Central memory CD4-positive, alpha-beta T cell (primary cell): Measurements from ENCODE around the gene CPS1.

Source experiments
- DNase-seq: peaks from one replicate; pipeline ENCODE4 v3.0.0; 2022
- total RNA-seq, 3 experiments: gene quantifications; one replicate each; lab custom pipeline; 2026; lab: John Stamatoyannopoulos, UW

CPS1 gene
- 0.39 to 0.60 (median 0.39) reads per million in 3 experiments for total RNA-seq

- DNase-seq = no peak
These were observed at the start of gene CPS1 for GRCh38 chr2:210556329-210556980. Gene CPS1 (plus strand): TSS chr2:210556599. CDS start chr2:210556734, 135 bp downstream.

GRCh38 chr2:210515911-210516310, 40.5 kb upstream of the CPS1 start:
- no peak for DNase-seq

GRCh38 chr2:210517264-210517663, 39.1 kb upstream of the CPS1 start:
- no peak for DNase-seq

- no peak for DNase-seq
These were observed 36.8 kb upstream of the CPS1 start for GRCh38 chr2:210519594-210519993.

- no peak for DNase-seq
These were observed 34.0 kb upstream of the CPS1 start for GRCh38 chr2:210522399-210522798.

- DNase-seq = no peak
These were observed 32.6 kb upstream of the CPS1 start for GRCh38 chr2:210523650-210524289.

DNA sequence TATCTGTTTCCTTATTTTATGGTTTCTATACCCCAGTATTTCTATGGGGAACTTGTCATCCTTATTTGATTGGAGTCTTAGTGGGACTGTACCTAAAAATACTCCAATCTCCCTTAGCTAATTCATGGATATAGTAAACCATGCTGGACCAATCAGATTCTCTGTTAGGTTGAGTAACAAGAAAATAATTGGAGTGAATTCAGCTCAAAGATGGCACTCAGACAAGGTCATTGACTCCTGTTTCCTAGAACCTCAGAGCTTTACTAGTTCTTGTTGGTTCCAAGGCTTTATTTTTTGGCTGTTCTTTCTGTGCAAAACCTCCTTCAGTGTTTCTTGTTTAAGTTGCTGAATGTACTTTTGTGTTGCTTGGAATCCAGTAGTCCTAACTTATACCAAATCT, 31.9 kb upstream of the CPS1 start:
- no peak for DNase-seq

DNA sequence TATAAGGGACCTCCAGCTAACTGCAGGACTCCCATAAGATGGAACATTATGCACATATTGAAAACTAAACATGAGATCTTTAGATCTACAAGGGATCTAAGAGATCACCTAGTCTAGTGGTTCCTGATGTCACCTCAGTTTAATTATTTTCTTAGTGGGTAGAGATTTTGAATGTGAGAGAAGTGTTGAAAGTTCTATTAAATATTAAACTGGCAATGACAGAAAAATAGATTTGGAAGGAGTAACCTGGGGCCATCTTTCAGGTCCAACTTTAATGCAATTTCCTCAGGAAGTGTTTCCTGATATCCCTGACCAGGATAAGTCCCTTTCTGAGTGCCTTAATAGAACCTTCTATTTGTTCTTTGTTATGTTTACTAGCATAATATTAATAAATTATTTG, 29.1 kb upstream of the CPS1 start:
- DNase-seq = no peak

- DNase-seq = no peak
These were observed 27.7 kb upstream of the CPS1 start for GRCh38 chr2:210528716-210529115.

DNA sequence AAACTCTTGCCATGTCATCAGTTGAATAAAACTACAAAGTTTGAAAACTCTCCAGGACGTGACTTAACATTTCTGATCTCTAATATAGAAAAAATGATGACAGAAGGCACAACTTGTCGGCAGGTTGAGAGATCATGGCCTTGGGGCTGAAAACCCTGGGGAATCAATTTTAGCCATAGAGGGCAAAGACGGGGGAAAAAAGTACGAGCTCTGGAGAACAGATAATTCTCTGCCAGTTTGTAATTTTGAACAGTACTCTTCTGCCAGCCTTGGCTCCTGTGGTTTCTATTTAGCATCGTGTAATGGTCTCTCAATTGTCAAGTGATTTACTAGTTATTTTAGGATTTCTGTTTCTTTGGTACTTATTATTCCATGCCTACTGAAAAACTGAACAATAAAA, 25.3 kb upstream of the CPS1 start:
- DNase-seq = no peak

DNA sequence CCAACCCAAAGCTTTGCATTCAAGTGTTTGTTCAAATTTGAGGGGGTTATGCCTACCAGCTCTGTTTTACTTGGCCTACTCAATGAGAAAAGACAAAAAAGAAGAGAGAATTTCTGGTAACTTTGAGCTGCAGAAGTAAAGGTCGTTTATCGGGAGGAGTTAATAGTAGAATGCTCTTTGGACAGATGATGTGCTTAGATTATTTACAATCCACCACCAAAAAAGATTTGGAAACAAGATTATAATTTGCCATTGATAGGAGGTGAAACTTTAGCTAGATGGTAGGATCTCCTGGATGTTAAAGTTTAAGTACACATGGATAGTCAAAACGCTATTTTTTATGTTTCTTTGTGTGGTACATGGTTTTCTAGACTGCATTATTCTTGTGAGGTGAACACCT, 24.9 kb upstream of the CPS1 start:
- no peak for DNase-seq

GRCh38 chr2:210533389-210533788, 23.0 kb upstream of the CPS1 start:
- DNase-seq = no peak

GRCh38 chr2:210534879-210535278, 21.5 kb upstream of the CPS1 start:
- no peak for DNase-seq

- no peak for DNase-seq
These were observed 19.3 kb upstream of the CPS1 start for GRCh38 chr2:210536973-210537650.

GRCh38 chr2:210539035-210539434, 17.4 kb upstream of the CPS1 start:
- DNase-seq = no peak

GRCh38 chr2:210539578-210540416, 16.6 kb upstream of the CPS1 start:
- no peak for DNase-seq

DNA sequence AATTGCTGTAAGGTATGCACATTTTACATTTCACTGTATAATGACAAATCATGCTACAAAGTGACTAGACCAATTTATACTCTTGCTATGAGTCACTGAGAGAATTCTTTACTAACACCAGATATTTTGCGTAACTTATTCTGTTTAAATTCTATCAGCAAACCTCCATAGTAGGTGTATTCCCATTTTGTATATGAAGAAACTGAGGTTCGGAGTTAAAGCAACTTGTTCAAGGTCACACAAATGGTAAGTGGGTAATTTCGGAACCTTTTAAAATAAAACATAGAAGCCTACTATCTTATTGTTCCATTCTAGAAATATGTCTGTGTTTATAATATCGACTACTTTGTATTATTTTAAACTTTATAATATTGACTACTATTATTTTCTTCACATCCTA, 15.9 kb upstream of the CPS1 start:
- no peak for DNase-seq

DNA sequence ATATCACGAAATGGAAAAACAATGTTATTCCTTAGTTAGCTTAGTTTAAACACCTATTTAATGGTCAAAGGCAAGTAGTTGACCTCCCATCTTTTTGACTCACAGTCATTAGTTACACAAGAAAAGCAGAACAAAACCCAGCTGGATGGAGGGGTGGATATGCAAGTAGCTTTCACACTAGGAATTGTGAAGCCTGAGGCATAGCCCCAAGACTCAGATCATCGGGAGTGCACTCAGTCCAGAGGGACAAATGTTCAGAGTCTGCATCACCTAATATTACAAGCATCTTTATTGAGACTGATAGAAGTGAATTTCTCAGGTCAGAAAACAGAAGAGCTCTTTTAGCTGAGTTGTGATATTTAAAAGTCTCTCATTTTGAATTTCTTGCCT, 15.5 kb upstream of the CPS1 start:
- no peak for DNase-seq

- no peak for DNase-seq
These were observed 15.0 kb upstream of the CPS1 start for GRCh38 chr2:210541290-210541902.

- no peak for DNase-seq
These were observed 12.3 kb upstream of the CPS1 start for GRCh38 chr2:210544007-210544590.

GRCh38 chr2:210544831-210545230, 11.6 kb upstream of the CPS1 start:
- DNase-seq = no peak
